Ishikawa (cell line): Measurements from ENCODE around the gene SUMF2.

ENCODE experiments used
- CEBPB ChIP-seq: IDR thresholded peaks from 2 replicates; pipeline ENCODE4 v1.6.1; 2012
- EP300 ChIP-seq: IDR thresholded peaks from 2 replicates; pipeline ENCODE4 v1.6.1; 2012; ENCODE audit warnings: borderline replicate concordance
- FOXM1 ChIP-seq: IDR thresholded peaks from 2 replicates; pipeline ENCODE4 v1.6.1; 2012; ENCODE audit warnings: low read depth, borderline replicate concordance
- RAD21 ChIP-seq: IDR thresholded peaks from 2 replicates; pipeline ENCODE4 v1.6.1; 2012; ENCODE audit warnings: low read depth
- TEAD4 ChIP-seq: IDR thresholded peaks from 2 replicates; pipeline ENCODE4 v1.6.1; 2012
- ZBTB7A ChIP-seq: IDR thresholded peaks from 2 replicates; pipeline ENCODE4 v1.6.1; 2012; ENCODE audit warnings: low read depth
- TF ChIP-seq, protein P1 (sequence below): IDR thresholded peaks from 2 replicates; pipeline ENCODE4 v1.6.1; 2012; ENCODE audit warnings: low read depth, mild to moderate bottlenecking

Gene SUMF2

GRCh38 chr7:56127241-56127975, 63.3 kb downstream of the SUMF2 start:
- no peak for TF ChIP-seq TEAD4
- TF ChIP-seq RAD21 = no peak
- no peak for TF ChIP-seq FOXM1
- TF ChIP-seq EP300 = no peak
- no peak for TF ChIP-seq CEBPB
- TF ChIP-seq, protein P1, sequence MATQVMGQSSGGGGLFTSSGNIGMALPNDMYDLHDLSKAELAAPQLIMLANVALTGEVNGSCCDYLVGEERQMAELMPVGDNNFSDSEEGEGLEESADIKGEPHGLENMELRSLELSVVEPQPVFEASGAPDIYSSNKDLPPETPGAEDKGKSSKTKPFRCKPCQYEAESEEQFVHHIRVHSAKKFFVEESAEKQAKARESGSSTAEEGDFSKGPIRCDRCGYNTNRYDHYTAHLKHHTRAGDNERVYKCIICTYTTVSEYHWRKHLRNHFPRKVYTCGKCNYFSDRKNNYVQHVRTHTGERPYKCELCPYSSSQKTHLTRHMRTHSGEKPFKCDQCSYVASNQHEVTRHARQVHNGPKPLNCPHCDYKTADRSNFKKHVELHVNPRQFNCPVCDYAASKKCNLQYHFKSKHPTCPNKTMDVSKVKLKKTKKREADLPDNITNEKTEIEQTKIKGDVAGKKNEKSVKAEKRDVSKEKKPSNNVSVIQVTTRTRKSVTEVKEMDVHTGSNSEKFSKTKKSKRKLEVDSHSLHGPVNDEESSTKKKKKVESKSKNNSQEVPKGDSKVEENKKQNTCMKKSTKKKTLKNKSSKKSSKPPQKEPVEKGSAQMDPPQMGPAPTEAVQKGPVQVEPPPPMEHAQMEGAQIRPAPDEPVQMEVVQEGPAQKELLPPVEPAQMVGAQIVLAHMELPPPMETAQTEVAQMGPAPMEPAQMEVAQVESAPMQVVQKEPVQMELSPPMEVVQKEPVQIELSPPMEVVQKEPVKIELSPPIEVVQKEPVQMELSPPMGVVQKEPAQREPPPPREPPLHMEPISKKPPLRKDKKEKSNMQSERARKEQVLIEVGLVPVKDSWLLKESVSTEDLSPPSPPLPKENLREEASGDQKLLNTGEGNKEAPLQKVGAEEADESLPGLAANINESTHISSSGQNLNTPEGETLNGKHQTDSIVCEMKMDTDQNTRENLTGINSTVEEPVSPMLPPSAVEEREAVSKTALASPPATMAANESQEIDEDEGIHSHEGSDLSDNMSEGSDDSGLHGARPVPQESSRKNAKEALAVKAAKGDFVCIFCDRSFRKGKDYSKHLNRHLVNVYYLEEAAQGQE = no peak
- no peak for TF ChIP-seq ZBTB7A
